WI38 (cell line): ENCODE data around the gene ARHGEF10L.

Experiments
- H3K4me3 ChIP-seq: 2 replicates; pipeline ENCODE4 v1.5.1; 2011; ENCODE audit warnings: low read depth, mild to moderate bottlenecking, control low read depth, low read length
- TF ChIP-seq, protein P1 (sequence below): IDR thresholded peaks from 2 replicates; pipeline ENCODE4 v1.5.1; 2012; ENCODE audit warnings: low read depth, mild to moderate bottlenecking, control low read depth, low read length

Gene ARHGEF10L

DNA sequence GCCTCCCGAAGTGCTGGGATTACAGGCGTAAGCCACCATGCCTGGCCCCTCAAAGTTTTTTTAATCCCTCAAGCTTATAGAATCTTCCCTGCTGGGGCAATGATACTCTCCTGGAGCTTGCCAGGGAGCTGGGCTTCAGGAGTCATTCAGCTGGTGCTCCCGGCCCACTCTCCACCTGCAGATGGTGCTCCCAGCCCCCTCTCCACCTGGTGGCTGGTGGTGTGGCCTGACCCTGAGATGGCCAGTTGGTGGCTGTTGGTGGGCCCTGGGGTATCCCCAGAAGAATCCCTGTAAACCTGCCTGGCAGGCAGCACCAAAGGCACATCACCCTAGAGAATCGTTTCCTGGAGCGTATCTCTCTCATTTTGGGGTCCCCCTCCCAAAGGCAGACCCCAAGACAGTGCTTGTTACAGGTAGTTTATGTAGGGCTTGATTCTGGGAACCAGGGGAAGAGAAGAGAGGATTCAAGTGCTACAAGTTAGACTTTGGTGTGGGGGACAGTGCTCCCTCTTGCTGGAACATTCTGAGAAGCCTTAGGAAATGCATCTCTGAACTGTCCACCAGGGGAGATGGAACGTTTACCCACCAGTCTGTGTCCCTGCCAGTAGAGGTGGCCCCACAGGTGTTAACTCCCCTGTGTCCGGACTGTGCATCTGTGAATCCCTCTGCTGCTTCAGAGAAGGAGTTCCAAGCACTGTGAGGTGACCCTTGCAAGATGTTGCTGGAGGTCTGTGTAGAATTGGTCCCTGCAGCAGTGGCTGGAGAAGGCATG is 186.5 kb downstream of the ARHGEF10L start:
- TF ChIP-seq, protein P1, sequence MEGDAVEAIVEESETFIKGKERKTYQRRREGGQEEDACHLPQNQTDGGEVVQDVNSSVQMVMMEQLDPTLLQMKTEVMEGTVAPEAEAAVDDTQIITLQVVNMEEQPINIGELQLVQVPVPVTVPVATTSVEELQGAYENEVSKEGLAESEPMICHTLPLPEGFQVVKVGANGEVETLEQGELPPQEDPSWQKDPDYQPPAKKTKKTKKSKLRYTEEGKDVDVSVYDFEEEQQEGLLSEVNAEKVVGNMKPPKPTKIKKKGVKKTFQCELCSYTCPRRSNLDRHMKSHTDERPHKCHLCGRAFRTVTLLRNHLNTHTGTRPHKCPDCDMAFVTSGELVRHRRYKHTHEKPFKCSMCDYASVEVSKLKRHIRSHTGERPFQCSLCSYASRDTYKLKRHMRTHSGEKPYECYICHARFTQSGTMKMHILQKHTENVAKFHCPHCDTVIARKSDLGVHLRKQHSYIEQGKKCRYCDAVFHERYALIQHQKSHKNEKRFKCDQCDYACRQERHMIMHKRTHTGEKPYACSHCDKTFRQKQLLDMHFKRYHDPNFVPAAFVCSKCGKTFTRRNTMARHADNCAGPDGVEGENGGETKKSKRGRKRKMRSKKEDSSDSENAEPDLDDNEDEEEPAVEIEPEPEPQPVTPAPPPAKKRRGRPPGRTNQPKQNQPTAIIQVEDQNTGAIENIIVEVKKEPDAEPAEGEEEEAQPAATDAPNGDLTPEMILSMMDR, result no peak
- H3K4me3 ChIP-seq, result no peak overlapping the region

DNA sequence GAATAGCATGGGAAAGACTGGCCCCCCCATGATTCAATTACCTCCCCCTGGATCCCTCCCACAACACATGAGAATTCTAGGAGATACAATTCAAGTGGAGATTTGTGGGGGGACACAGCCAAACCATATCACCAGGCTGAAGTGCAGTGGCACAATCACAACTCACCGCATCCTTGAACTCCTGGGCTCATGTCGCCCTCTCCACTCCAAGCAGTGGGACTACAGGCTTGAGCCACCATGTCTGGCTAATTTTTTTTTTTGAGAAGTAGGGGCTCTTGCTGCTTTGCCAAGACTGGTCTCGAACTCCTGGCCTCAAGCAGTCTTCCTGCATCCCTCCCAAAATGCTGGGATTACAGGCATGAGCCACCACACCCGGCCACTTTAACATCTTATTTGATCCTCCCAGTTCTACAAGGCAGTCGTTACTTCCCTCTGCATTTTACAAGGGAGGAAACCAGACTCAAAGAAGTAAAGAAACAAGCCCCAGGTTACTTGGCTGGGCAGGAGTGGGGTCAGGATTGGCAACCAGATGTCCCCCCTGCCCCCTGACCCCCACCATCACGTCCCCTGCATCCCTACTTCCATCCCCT is 188.7 kb downstream of the ARHGEF10L start:
- TF ChIP-seq, protein P1, result no peak
- no peak overlapping the region for H3K4me3 ChIP-seq

DNA sequence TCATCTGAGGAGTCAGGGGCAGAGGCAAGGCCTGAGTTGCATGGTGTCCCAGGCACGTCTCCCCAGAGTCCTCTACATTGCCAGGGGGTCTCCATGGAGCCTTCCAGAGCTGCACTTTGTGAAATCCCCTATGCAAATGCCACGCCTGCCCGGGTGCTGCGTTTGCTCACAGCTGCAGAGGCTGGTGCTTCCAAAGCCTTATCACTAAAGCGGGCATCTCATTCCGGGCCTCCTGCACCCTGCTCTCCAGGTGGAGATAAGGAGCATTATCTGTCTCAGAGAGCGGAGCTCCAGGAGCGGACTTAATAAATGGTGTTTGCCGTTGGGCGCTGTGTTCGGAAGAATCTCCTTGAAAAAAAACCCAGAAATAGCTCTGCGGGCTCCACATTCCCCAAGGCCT is 189.8 kb downstream of the ARHGEF10L start:
- TF ChIP-seq, protein P1, result no peak

DNA sequence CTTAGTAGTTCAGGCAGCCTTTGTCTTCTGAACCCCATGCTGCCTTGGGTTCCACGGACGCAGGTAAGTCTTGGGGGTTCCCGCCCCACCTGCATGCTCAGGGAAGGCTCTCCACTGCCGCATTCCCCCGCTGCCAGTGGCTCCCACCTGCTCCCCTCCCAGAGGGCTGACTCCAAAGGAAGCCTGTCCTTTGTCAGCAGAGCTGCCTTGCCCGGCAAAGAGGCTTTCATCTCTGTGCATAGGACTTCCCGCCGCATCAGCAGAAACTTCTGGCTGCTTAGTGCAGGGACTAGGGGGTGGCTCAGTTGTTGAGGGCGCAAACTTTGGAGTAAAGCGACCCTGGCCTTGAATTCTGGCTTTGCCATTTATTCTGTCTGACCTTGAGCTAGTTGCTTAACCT is 190.4 kb downstream of the ARHGEF10L start:
- TF ChIP-seq, protein P1, result no peak
- H3K4me3 ChIP-seq, result no peak overlapping the region

More for the DNA sequence above, 189.8 kb downstream of the ARHGEF10L start:
- no peak overlapping the region for H3K4me3 ChIP-seq

DNA sequence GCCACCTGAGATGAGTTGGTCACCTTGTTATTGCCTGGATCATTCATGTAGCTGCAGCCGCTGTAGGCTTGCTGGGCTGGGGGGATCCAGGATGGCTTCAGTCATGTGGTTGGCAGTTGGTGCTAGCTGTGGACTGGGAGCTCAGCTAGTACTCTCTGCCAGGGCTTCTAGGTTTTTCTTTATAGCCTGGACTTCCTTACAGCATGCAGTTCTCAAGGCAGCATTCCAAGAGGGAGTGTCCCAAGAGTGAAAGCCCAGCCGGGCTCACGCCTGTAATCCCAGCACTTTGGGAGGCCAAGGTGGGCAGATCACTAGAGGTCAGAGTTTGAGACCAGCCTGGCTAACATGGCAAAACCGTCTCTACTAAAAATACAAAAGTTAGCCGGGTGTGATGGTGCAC is 192.0 kb downstream of the ARHGEF10L start:
- H3K4me3 ChIP-seq, result no peak overlapping the region
- TF ChIP-seq, protein P1, result no peak

DNA sequence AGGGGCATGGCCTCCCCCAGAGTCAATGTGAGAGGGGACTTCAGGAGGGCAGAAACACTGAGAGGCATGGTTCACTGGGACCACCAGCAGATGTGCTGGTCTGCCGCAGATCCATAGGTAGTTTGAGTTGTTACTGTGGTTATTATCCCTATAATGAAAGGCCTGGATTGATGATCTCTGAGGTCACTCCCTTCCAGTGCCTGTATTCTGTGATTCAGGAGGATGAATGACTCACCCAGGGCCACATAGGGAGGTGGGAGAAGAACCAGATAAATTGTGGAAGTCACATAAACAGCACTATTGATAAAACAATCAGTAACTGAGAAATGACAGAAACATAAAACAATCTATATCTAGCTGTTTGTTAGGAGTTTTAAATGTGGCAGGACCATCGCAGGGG is 193.0 kb downstream of the ARHGEF10L start:
- TF ChIP-seq, protein P1, result no peak
- H3K4me3 ChIP-seq, result no peak overlapping the region

DNA sequence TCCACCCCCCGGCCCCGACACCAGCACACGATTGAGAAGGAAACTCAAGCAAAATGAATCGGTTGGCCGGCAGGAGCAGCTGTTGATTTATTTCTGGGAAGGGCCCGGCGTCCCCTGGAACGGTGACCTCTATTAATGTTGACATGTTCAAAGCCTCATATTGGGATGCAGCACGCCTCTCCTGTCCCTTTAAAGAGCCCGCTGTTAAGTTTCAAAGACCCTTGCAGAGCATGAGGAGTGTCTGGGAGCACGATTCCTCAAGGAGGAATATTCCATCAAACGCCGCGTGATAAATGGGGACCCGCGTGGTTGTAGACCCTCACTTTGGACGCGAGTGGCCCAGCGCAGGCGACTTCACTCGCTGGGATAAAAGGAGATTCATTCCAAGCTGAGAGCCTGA is 194.2 kb downstream of the ARHGEF10L start:
- TF ChIP-seq, protein P1, result no peak
- no peak overlapping the region for H3K4me3 ChIP-seq
